Measurements from ENCODE around the gene SMARCD3.

Gene SMARCD3

GRCh38 chr7:151252961-151253711 is 4.6 kb upstream of the SMARCD3 start:
- peak overlapping the region; percentile 87 for H3K4me2 ChIP-seq (ENCODE audit: low read length)
- H3K4me3 ChIP-seq (ENCODE audit: low read length): peak overlapping the region; percentile 75

GRCh38 chr7:151252561-151252835 is 4.0 kb upstream of the SMARCD3 start:
- Histone ChIP-seq H3K4me3 (ENCODE audit: low read length) (peak overlapping the region; percentile 75), H3K27me3 (ENCODE audit: control insufficient read depth, insufficient read depth, low read length) (peaks cover 31% of the 10 kb centered on the region), H3K4me1 (ENCODE audit: control insufficient read depth, insufficient read depth, low read length) (peaks cover 37% of the 10 kb centered on the region)

More at GRCh38 chr7:151252961-151253711, 4.6 kb upstream of the SMARCD3 start:
- peaks cover 36% of the 10 kb centered on the region for H3K27me3 ChIP-seq (ENCODE audit: control insufficient read depth, insufficient read depth, low read length)
- H3K4me1 ChIP-seq (ENCODE audit: control insufficient read depth, insufficient read depth, low read length): peaks cover 33% of the 10 kb centered on the region
- H3K9ac ChIP-seq (ENCODE audit: low read depth, low read length): peak overlapping the region; percentile 88
- H3K36me3 ChIP-seq (ENCODE audit: insufficient read depth, low read length): no peaks in the 10 kb centered on the region
- H3K9me3 ChIP-seq (replicated peaks; ENCODE audit: low read length): no peaks in the 10 kb centered on the region

GRCh38 chr7:151251689-151252560 is 3.4 kb upstream of the SMARCD3 start:
- Histone ChIP-seq H3K36me3 (ENCODE audit: insufficient read depth, low read length) (no peaks in the 10 kb centered on the region), H3K4me3 (ENCODE audit: low read length) (peak overlapping the region; percentile 75), H3K9ac (ENCODE audit: low read depth, low read length) (peak overlapping the region; percentile 88), H3K9me3 (replicated peaks; ENCODE audit: low read length) (no peaks in the 10 kb centered on the region), H3K4me2 (ENCODE audit: low read length) (peak overlapping the region; percentile 87), H3K27me3 (ENCODE audit: control insufficient read depth, insufficient read depth, low read length) (peaks cover 25% of the 10 kb centered on the region), H3K4me1 (ENCODE audit: control insufficient read depth, insufficient read depth, low read length) (peaks cover 43% of the 10 kb centered on the region)

More at GRCh38 chr7:151252561-151252835, 4.0 kb upstream of the SMARCD3 start:
- Histone ChIP-seq H3K36me3 (ENCODE audit: insufficient read depth, low read length) (no peaks in the 10 kb centered on the region), H3K4me2 (ENCODE audit: low read length) (peak overlapping the region; percentile 87), H3K9ac (ENCODE audit: low read depth, low read length) (peak overlapping the region; percentile 88), H3K9me3 (replicated peaks; ENCODE audit: low read length) (no peaks in the 10 kb centered on the region)

- Histone ChIP-seq H3K9me3 (replicated peaks; ENCODE audit: low read length) (no peaks in the 10 kb centered on the region), H3K4me1 (ENCODE audit: control insufficient read depth, insufficient read depth, low read length) (peaks cover 49% of the 10 kb centered on the region), H3K9ac (ENCODE audit: low read depth, low read length) (peak overlapping the region; percentile 88), H3K4me2 (ENCODE audit: low read length) (peak overlapping the region; percentile 87), H3K4me3 (ENCODE audit: low read length) (peak overlapping the region; percentile 75), H3K36me3 (ENCODE audit: insufficient read depth, low read length) (no peaks in the 10 kb centered on the region), H3K27me3 (ENCODE audit: control insufficient read depth, insufficient read depth, low read length) (peaks cover 19% of the 10 kb centered on the region)
Observed at GRCh38 chr7:151251328-151251688, 2.8 kb upstream of the SMARCD3 start.

GRCh38 chr7:151250181-151251132 is 2.0 kb upstream of the SMARCD3 start:
- Histone ChIP-seq H3K4me1 (ENCODE audit: control insufficient read depth, insufficient read depth, low read length) (peaks cover 58% of the 10 kb centered on the region), H3K9ac (ENCODE audit: low read depth, low read length) (no peak overlapping the region), H3K9me3 (replicated peaks; ENCODE audit: low read length) (no peaks in the 10 kb centered on the region), H3K27me3 (ENCODE audit: control insufficient read depth, insufficient read depth, low read length) (peaks cover 14% of the 10 kb centered on the region), H3K4me3 (ENCODE audit: low read length) (peak overlapping the region; percentile 75), H3K36me3 (ENCODE audit: insufficient read depth, low read length) (no peaks in the 10 kb centered on the region), H3K4me2 (ENCODE audit: low read length) (peak overlapping the region; percentile 92)

GRCh38 chr7:151249732-151250072 is 1.2 kb upstream of the SMARCD3 start:
- Histone ChIP-seq H3K27me3 (ENCODE audit: control insufficient read depth, insufficient read depth, low read length) (peaks cover 6% of the 10 kb centered on the region), H3K9ac (ENCODE audit: low read depth, low read length) (peak overlapping the region; percentile 91), H3K4me3 (ENCODE audit: low read length) (peak overlapping the region; percentile 87), H3K9me3 (replicated peaks; ENCODE audit: low read length) (no peaks in the 10 kb centered on the region), H3K4me2 (ENCODE audit: low read length) (peak overlapping the region; percentile 92), H3K4me1 (ENCODE audit: control insufficient read depth, insufficient read depth, low read length) (peaks cover 65% of the 10 kb centered on the region), H3K36me3 (ENCODE audit: insufficient read depth, low read length) (no peaks in the 10 kb centered on the region)

- H3K9ac ChIP-seq (ENCODE audit: low read depth, low read length): peak overlapping the region; percentile 91
Observed at GRCh38 chr7:151249034-151249731, 689 bp upstream of the SMARCD3 start.

GRCh38 chr7:151247611-151248345 is 716 bp downstream of the SMARCD3 start:
- Histone ChIP-seq H3K9ac (ENCODE audit: low read depth, low read length) (peak overlapping the region; percentile 91), H3K9me3 (replicated peaks; ENCODE audit: low read length) (no peaks in the 10 kb centered on the region), H3K36me3 (ENCODE audit: insufficient read depth, low read length) (no peaks in the 10 kb centered on the region), H3K4me1 (ENCODE audit: control insufficient read depth, insufficient read depth, low read length) (peaks cover 64% of the 10 kb centered on the region), H3K27me3 (ENCODE audit: control insufficient read depth, insufficient read depth, low read length) (no peaks in the 10 kb centered on the region), H3K4me3 (ENCODE audit: low read length) (peak overlapping the region; percentile 87), H3K4me2 (ENCODE audit: low read length) (peak overlapping the region; percentile 92)

More at GRCh38 chr7:151249034-151249731, 689 bp upstream of the SMARCD3 start:
- H3K4me2 ChIP-seq (ENCODE audit: low read length): peak overlapping the region; percentile 92
- peaks cover 2% of the 10 kb centered on the region for H3K27me3 ChIP-seq (ENCODE audit: control insufficient read depth, insufficient read depth, low read length)
- H3K4me1 ChIP-seq (ENCODE audit: control insufficient read depth, insufficient read depth, low read length): peaks cover 68% of the 10 kb centered on the region
- no peaks in the 10 kb centered on the region for H3K36me3 ChIP-seq (ENCODE audit: insufficient read depth, low read length)
- no peaks in the 10 kb centered on the region for H3K9me3 ChIP-seq (replicated peaks; ENCODE audit: low read length)
- peak overlapping the region; percentile 87 for H3K4me3 ChIP-seq (ENCODE audit: low read length)

GRCh38 chr7:151246851-151247580 is 1.5 kb downstream of the SMARCD3 start:
- Histone ChIP-seq H3K4me3 (ENCODE audit: low read length) (peak overlapping the region; percentile 87), H3K27me3 (ENCODE audit: control insufficient read depth, insufficient read depth, low read length) (no peaks in the 10 kb centered on the region), H3K4me1 (ENCODE audit: control insufficient read depth, insufficient read depth, low read length) (peaks cover 57% of the 10 kb centered on the region), H3K9ac (ENCODE audit: low read depth, low read length) (peak overlapping the region; percentile 91), H3K9me3 (replicated peaks; ENCODE audit: low read length) (no peaks in the 10 kb centered on the region), H3K4me2 (ENCODE audit: low read length) (peak overlapping the region; percentile 92), H3K36me3 (ENCODE audit: insufficient read depth, low read length) (peaks cover 4% of the 10 kb centered on the region)

Measured in skeletal muscle satellite cell (primary cell).